OCI-LY1 (cell line): ENCODE results near the gene CMTM5.

Experiments
- EZH2 ChIP-seq: fragments of 200-600 bp; sonication (generic), shearing (Covaris generic); IDR thresholded peaks from 2 replicates; pipeline ENCODE4 v1.8.0; 2017; ENCODE audit warnings: borderline replicate concordance, mixed run types, mild to moderate bottlenecking, antibody characterized with exemption, low read length, moderate library complexity, mixed read lengths
- TF ChIP-seq, protein P1 (sequence below): fragments of 200-600 bp; sonication (generic), shearing (Covaris generic); IDR thresholded peaks from 2 replicates; pipeline ENCODE4 v1.5.1; 2017; ENCODE audit warnings: mild to moderate bottlenecking, antibody characterized with exemption, low read length, moderate library complexity, mixed read lengths

- TF ChIP-seq, protein P1, sequence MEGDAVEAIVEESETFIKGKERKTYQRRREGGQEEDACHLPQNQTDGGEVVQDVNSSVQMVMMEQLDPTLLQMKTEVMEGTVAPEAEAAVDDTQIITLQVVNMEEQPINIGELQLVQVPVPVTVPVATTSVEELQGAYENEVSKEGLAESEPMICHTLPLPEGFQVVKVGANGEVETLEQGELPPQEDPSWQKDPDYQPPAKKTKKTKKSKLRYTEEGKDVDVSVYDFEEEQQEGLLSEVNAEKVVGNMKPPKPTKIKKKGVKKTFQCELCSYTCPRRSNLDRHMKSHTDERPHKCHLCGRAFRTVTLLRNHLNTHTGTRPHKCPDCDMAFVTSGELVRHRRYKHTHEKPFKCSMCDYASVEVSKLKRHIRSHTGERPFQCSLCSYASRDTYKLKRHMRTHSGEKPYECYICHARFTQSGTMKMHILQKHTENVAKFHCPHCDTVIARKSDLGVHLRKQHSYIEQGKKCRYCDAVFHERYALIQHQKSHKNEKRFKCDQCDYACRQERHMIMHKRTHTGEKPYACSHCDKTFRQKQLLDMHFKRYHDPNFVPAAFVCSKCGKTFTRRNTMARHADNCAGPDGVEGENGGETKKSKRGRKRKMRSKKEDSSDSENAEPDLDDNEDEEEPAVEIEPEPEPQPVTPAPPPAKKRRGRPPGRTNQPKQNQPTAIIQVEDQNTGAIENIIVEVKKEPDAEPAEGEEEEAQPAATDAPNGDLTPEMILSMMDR, result no peak
- TF ChIP-seq EZH2, result no peak
Measured at GRCh38 chr14:23352506-23353432, 24.1 kb upstream of the CMTM5 start, which contains the start of gene SLC22A17.
